Glomerular visceral epithelial cell (primary cell): ENCODE data around the gene TRIM45.

Source experiments
- DNase-seq: peaks from one replicate; pipeline ENCODE4 v3.0.0-alpha.2; 2016; ENCODE audit errors: extremely low spot score

Gene TRIM45

GRCh38 chr1:117101334-117101733 lies 20.2 kb downstream of the TRIM45 start:
- no peak for DNase-seq

- DNase-seq, result no peak
These were observed 23.2 kb downstream of the TRIM45 start for GRCh38 chr1:117098287-117098890.

DNA sequence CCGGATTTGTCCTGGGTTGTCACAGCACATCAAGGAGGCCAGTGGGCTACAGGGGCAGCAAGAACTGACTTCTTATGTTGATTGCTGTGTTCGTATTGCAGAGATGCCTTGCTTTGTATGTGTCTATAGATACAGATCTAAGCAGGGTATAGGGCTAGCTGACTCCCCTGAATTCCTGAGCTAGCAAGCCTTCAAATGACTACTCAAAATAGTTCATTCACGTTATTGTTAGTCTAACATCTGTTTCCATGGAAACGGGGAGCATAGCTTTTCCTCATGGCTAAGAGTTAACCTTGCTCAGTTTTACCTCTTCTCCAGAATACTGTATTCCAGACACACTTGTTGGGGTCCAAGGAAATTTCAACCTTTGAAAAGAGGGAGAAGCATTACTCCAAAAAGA lies 24.1 kb downstream of the TRIM45 start:
- no peak for DNase-seq

GRCh38 chr1:117096951-117097408 lies 24.6 kb downstream of the TRIM45 start:
- DNase-seq, result no peak

- DNase-seq, result no peak
These were observed 26.5 kb downstream of the TRIM45 start for GRCh38 chr1:117094841-117095604.

GRCh38 chr1:117093870-117094621 lies 27.5 kb downstream of the TRIM45 start:
- DNase-seq, result peak; percentile 57

DNA sequence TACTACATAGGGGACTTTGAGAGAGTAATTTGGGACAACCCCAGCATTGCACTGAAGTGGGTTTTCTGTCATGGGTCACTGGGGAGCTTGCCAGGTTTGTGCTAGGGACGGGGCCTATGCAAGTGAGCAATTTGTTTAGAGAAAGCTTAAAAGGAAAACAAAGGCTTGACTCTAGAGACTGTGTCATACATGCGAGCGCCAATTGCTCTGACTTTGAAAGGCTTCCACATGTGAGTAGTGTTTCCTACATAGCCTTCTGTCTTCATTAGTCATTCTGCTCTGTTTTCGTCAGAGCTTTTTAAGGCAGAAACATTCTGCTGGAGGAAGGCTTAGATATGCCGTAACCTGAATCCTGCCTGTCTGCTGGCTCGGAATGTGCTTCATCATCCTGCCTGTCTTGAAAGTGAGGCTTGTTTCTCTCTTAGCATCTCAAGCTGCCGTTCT lies 28.4 kb downstream of the TRIM45 start:
- peak; percentile 70 for DNase-seq

GRCh38 chr1:117092594-117092993 lies 29.0 kb downstream of the TRIM45 start:
- DNase-seq, result no peak

DNA sequence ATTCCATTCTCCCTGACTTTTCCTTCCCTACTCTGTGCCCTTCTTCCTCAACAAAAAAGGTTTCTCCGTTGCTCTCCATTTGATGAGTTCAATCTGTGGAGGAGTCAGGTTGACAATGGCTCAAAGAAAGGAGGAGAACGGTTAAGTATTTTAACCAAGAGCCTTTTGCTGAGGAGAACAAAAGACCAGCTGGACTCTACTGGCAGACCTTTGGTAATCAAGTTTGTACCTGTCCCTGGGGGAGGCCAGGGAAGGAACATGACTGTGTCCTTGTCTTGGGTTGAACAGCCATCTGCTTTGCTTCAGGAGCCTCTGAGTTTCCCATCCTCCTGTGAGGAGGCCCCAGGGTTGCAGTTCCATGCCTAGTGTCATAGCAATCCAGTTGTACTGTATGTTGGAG lies 31.6 kb downstream of the TRIM45 start:
- no peak for DNase-seq

DNA sequence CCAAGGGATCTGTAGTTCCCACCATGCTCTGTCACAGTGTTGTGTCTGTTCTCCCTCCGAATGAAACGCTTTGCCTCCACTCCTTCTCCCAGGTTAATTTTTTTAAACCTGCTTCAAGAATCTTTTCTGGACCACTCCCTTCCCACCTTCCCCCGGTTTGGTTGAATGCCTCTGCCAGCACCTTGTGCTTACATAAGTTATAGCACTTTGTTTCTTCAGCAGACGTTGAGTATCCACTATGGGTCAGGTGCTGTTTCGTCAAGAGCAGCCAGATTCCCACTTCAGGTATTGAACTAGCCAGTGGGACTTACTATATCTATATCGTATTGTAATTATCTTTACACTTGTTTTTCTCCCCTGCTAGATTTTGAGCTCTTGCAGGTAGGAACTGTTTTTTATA lies 33.9 kb downstream of the TRIM45 start:
- DNase-seq, result no peak

GRCh38 chr1:117084231-117084630 lies 37.3 kb downstream of the TRIM45 start:
- DNase-seq, result no peak

DNA sequence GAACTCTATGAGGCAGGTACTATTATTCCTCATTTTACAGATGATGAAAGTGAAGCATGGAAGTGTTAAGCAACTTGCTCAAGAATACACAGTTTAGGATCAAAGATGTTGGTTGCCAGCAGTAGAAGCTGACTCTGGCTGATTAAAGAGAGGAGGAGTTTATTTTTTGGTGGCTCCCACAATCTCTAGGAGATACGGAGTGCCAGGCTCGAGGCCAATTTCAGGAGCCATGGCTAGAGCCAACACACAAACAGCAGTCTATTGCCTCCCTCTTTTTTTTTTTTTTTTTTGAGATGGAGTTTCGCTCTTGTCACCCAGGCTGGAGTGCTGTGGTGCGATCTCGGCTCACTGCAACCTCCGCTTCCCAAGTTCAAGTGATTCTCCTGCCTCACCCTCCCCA lies 41.8 kb downstream of the TRIM45 start:
- DNase-seq, result no peak

- peak; percentile 78 for DNase-seq
These were observed 44.3 kb downstream of the TRIM45 start for GRCh38 chr1:117077267-117077666.

- DNase-seq, result no peak
These were observed 44.9 kb downstream of the TRIM45 start for GRCh38 chr1:117076648-117077047.

GRCh38 chr1:117070124-117070523 lies 51.4 kb downstream of the TRIM45 start:
- no peak for DNase-seq

DNA sequence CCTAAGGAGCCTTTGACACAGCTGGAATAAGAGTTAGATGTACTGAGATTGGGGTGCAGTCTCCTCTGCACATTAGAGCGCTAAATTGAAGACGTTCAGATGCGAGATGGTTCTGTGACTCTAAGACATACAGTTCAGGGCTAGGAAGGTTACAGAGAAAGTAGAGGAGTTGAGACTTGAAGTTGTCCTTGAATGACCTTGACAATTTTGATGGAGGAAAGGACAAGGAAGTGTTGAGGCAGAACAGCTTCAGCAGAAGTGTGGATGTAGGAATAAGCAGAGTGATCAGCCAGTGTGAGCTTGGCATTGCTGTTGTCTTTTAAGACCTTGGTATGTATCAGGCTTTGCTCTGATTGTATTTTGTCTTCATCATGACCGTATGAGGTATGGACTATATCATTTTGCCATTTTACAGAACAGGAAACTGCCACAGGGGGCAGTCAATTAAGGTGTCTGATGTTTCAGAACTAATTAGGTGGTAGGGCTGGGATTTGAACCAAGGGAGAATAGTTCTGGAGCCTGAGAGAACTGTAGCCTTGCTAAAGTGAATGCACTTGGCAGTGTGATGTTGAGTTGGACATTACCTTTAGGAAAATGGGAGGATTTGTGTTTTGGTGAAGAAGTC lies 52.2 kb downstream of the TRIM45 start:
- DNase-seq, result no peak

- DNase-seq, result no peak
These were observed 53.0 kb downstream of the TRIM45 start for GRCh38 chr1:117068580-117068979.

DNA sequence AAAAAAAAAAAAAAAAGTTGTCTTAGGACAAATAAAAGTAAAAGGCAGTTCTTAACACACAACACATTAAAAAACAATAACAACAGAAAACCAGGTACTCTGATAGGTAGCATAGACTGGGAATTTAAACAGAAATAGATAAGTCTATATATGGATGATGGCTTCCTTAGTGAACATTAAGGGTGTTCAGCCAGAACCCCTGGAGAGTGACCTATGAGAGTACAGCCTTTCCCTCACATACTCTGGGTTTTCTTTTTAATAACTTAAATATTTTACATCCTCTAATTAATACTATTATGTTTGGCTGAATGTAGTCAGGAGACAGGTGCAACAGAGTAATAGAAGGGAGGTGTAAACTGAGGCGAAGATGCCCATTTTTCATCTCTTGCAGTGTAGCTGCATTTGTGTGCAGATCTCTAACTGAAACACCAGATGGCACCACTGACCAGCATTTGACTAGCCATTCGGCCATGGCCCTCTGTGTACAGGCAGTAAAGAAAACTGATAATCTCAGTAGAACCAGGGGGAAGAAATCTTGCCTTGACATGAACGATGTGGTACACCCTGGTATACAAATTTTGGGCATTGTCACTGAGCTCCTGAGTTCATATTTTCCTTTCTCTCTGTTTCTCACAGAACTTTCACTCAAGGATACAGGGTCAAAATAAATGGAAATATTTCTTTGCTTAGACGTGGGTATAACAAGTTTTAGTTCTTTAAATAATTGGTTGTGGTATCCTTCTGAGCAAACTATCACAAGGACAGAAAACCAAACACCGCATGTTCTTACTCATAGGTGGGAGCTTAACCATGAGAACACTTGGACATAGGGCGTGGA lies 53.8 kb downstream of the TRIM45 start:
- DNase-seq, result peak; percentile 59

DNA sequence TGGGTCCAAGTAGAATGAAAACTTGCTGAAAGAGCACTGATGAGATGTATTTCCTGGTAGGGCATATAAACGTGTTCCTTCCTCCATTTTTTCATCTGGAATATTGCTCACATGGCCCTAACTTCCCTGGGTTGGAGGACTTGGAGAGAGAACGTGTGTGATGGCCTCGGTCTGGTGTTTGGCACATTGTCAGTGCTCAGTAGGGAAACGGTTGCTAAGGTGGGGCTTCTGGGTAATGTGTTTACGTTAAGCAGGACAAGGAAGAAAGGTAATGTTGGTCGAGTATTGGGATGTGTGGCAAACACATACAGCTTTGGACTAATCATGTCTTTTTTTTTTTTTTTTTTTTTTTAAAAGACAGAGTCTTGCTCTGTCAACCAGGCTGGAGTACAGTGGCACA lies 55.2 kb downstream of the TRIM45 start:
- DNase-seq, result no peak

DNA sequence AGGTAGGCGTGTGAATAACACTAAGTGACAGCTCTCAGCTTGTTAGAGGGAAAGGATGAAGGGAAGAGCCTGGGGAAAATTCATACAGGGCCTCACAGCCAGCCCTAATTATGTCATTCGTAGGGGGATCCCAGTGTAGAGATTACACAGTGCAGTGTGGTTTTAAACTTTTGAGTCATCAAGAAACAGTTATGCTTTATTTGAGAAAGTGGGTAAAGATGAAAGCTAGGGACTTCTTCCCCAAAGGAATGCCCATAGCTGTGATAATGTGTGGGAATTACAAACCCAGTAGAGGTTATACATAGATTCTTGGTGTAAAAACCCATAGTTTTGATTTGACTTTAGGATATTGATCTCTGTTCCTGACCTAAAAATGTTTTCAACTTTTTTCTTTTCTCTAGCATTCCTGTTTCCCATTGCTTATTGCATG lies 59.5 kb downstream of the TRIM45 start:
- DNase-seq, result peak; percentile 75
